ENCODE results near the gene DPH2.

Gene DPH2, protein sequence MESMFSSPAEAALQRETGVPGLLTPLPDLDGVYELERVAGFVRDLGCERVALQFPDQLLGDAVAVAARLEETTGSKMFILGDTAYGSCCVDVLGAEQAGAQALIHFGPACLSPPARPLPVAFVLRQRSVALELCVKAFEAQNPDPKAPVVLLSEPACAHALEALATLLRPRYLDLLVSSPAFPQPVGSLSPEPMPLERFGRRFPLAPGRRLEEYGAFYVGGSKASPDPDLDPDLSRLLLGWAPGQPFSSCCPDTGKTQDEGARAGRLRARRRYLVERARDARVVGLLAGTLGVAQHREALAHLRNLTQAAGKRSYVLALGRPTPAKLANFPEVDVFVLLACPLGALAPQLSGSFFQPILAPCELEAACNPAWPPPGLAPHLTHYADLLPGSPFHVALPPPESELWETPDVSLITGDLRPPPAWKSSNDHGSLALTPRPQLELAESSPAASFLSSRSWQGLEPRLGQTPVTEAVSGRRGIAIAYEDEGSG

DNA sequence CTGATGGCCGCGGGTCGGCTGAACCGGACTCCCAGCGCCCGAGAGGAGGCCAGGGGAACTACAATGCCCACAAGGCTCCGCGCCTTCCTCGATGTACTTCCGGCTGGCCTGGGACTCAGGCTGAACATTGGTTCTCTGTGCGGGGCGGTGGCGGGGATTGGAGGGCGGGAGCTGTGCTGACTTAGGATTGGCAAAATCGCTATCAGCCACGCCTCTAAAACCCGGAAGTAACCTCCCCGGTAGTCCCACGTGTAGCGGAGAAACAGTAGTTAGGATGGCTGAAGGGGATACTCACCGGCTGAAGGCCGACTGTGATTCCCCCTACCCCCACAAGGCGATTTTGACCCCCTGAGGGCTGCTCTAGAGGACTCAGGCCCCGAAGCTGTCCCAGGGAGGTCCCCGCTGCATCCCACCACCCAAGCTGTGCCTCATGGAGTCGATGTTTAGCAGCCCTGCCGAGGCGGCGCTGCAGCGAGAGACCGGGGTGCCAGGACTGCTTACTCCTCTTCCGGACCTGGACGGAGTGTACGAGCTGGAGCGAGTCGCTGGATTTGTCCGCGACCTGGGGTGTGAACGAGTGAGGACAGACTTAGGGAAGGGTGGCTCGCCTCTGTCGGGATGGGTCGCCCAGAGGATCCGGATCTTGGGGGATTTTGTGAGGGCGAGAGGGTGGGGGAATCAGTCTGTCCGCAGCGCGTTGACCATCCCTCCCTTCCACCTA is at the start of gene DPH2:
DPH2 (plus strand) TSS at position 265 of the 721 bp plus-strand sequence; CDS start at position 431, 166 bp downstream.
- peak; percentile 90 for DNase-seq

DNA sequence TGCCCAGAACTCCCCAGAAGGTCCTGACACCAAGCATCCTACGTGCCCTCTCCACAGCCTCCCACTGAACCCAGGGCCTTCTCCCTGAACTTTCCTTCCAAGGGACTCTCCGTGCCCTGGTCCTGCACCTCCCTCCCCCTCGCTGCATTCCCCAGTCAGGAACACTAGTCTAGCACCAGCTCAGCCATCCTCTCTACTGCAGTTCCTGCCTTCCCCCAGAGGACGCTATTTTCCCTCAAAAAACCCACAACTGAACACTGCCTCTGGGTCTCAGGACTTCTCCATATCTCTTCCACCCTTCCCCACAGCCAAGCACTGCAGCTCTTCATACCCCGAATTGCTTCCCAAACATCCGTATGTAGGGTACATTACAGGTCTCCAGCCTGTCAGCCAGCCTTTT is 48.8 kb upstream of the DPH2 start:
- DNase-seq: no peak

DNA sequence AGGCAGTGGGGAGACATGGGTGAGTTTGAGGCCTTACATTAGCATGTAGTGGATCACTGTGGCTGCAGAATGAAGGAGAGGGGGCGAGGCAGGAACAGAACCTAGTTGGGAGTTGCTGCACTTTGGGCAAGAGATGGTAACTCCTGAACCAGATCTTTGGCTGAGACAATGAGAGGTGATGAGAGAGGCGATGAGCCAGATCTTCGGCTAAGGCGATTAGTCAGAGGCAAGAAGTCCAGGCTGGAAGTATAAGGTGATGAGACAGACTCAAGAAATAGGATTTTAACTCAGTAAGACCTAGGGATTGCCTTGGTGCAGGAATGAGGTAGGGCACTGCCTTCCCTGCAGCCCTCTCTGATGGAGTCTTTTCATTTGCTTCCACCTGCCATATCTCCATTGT is 45.3 kb upstream of the DPH2 start:
- no peak for DNase-seq

DNA sequence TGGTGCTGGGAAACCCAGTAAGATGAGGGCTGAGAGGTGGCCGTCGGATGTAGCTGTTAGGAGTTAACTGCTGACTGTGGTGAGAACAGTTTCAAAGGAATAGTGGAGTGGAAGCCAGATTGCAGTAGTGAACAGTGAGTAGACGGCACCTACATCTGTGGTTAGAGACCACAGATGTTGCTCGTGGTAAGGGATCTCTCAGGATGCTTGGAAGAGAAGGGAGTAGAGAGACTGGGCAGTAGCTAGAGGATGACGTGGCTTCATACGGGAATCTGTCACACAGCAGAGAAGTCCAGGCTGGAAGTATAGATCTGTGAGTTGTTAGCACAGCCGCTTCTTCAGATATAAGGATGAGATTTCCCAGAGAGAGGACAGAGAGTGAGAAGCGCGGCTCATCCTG is 44.0 kb upstream of the DPH2 start:
- DNase-seq: no peak

DNA sequence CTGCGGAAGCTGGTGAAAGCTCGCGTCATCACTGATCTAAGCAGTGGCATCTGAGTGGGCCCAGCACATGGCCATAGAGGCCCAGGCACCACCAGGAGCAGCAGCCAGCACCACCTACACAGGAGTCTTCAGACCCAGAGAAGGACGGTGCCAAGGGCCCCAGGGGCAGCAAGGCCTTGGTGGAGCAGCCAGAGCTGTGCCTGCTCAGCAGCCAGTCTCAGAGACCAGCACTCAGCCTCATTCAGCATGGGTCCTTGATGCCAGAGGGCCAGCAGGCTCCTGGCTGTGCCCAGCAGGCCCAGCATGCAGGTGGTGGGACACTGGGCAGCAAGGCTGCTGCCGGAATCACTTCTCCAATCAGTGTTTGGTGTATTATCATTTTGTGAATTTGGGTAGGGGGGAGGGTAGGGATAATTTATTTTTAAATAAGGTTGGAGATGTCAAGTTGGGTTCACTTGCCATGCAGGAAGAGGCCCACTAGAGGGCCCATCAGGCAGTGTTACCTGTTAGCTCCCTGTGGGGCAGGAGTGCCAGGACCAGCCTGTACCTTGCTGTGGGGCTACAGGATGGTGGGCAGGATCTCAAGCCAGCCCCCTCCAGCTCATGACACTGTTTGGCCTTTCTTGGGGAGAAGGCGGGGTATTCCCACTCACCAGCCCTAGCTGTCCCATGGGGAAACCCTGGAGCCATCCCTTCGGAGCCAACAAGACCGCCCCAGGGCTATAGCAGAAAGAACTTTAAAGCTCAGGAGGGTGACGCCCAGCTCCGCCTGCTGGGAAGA is 39.5 kb upstream of the DPH2 start:
- no peak for DNase-seq

DNA sequence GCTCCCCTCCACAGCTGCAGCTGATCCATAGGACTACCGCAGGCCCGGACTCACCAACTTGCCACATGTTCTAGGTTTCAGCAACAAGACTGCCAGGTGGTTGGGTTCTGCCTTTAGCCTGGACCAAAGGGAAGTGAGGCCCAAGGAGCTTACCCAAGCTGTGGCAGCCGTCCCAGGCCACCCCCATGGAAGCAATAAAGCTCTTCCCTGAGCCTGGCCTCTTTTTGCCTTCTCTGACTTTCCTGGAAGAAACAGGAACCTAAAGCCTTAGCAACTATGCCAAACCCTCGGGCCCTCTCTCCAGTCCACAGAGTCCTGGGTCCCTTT is 38.9 kb upstream of the DPH2 start:
- DNase-seq: no peak

DNA sequence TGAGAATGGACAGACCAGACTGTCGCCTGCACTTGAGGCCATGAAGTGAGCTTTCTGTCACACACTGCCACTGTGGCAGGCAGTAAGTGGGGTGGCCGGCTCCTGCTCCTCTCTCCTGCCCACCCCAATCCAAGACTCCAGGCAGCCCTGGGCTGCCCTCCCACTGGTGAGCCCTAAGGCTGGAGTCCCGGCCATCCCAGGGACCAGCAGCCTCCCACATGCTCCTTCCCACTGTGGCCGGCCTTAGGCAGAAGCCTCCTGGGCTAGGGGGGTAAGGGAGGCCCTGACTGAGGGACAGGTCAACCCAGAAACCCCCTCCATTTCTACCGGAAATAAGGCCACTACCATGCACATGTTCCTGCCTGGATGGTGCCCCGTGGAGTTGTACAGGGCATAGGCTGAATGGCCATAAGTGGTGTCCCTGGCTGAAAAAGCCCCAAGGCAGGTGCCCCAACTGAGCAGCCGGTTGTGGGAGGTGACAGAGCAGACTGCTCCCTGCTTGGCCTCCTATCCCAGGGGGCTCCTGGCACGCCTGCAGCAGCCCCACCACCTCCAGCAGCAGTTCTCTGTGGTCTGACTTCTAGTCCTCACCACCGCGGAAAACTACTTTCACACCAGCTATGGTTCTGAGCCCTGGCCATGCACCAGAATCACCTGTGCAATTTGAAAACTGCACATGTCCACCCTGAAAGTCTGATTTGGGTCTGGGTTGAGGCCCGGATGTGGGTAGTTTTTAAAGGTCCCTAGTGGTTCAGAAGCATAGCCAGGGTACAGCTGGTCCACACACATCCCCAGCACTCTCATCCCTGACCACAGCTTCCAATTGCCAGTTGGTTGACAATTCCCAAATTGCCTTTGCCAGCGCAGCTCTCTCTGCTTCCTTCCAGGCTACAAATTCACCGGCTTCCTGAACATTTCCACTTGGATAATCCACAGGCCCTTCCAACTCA is 37.8 kb upstream of the DPH2 start:
- no peak for DNase-seq

DNA sequence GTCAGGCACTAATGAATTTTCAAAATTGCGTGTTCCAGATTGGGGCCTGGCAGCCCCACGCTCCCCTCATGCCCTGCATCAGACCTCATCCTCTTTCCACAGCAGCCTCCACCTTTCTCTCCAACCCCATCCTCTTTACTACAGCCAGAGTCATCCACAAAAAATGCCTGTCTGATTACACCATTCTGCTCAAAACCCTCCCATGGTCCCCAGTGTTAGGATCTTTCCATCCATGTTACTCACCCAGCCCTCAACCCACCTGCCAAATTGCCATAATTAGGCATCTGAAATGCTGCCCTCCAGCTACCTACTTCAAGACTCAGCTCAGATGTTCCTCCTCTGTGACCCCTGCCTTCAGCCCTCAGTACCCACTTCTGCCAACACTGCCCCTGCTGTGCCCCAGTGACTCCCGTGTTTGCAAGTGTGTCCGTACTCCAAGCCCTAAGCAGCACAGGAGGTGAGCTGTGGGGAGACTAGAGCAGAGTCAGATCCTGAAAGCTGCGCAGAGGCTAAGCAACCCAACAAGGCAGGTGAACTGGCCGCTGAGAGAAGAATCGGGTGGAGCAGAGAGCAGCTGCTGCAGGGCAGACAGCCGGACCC is 36.9 kb upstream of the DPH2 start:
- no peak for DNase-seq

DNA sequence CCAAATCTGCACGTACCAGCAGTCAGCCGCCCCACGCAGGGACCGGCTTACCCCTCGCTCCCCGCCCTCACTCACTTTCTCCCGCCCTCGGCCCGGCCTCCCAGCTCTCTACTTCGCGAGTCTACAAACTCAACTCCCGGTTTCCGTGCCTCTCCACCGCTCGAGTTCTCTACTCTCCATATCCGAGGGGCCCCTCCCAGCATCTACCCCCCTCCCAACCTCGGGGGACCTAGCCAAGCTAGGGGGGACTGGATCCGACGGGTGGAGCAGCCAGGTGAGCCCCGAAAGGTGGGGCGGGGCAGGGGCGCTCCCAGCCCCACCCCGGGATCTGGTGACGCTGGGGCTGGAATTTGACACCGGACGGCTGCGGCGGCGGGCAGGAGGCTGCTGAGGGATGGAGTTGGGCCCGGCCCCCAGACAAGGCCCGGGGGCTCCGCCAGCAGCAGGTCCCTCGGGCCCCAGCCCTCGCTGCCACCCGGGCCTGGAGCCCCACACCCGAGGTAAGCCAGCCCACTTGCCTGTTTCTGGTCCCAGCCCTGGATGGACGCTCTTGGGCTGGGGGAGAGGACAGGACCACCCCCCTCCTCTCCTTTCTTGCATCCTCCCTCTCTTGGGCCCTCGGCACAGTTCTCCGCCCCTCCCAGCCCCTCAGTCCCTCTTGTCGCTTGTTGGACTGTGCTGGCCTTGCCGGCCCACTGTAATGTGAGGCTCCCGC is 36.3 kb upstream of the DPH2 start, which contains the start of gene ARTN:
ARTN (plus strand) TSS at position 416 of the 715 bp plus-strand sequence. CDS start 1,856 bp downstream, outside the sequence.
- no peak for DNase-seq

DNA sequence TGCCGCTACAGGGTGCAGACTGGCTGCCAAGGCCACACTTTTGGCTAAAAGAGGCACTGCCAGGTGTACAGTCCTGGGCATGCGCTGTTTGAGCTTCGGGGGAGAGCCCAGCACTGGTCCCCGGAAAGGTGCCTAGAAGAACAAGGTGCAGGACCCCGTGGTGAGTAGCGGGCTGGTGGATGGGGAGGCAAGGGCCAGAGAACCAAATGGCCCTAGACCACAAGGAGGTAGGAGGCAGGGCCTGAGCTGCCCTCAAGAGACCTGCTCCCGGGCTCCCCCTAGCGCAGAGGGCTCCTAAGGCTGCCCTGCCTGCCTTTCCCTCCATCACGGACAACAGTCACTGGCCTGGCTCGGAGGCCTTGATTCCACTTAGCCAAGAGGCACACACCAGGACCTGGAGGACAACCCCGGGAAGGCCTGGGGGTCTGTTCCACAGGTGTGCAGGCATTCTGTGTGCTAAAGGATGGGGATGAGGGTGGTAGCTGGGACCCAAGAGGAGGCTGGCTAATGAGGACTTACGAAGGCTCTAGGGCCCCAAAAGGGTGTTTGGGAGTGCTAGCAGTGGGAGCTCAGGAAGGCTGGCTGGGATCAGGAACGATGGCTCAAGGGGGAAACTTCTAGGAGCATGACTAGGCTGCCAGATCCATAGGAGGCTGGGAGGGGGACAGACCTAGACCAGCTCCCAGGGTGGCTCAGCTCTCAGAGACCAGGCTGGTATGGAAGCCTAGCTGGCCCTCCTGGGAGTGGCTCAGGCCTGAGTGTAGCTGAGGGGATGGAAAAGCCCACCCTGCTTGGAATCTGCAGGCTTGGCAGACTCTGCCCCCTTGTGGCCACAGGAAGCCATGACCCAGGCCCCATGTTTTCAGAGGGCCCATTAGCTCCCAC is 35.5 kb upstream of the DPH2 start:
- peak; percentile 53 for DNase-seq

DNA sequence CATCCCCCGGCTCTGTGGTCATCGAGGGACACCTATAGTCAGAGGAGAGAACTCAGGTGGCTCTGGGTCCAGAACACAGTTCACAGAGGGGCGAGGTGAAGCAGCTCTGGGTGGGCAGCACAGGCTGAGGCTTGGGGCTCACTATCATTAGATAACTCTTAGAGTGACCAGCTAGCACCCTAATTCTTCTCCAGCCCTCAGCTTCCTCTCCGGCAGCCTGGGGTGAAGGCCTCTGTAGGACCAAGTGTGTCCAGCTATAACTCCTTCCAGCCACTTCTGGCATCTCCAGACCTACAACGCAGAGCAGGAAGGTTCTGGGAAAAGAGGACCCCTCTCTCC is 34.9 kb upstream of the DPH2 start:
- no peak for DNase-seq

DNA sequence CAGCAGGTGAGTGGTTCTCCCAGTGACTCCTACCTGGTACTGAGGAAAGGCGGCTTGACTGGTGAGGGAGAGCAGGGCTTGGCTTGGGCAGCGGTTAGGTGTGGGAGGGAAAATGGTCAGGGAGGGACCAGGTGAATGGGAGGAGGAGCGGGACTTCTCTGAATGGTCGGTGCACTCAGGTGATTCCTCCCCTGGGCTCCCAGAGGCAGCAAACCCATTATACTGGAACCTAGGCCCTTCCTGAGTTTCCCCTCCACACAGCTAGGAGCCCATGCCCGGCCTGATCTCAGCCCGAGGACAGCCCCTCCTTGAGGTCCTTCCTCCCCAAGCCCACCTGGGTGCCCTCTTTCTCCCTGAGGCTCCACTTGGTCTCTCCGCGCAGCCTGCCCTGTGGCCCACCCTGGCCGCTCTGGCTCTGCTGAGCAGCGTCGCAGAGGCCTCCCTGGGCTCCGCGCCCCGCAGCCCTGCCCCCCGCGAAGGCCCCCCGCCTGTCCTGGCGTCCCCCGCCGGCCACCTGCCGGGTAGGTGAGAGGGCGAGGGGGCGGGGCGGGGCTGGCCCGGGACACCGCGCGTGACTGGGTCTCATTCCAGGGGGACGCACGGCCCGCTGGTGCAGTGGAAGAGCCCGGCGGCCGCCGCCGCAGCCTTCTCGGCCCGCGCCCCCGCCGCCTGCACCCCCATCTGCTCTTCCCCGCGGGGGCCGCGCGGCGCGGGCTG is 33.9 kb upstream of the DPH2 start:
- no peak for DNase-seq

DNA sequence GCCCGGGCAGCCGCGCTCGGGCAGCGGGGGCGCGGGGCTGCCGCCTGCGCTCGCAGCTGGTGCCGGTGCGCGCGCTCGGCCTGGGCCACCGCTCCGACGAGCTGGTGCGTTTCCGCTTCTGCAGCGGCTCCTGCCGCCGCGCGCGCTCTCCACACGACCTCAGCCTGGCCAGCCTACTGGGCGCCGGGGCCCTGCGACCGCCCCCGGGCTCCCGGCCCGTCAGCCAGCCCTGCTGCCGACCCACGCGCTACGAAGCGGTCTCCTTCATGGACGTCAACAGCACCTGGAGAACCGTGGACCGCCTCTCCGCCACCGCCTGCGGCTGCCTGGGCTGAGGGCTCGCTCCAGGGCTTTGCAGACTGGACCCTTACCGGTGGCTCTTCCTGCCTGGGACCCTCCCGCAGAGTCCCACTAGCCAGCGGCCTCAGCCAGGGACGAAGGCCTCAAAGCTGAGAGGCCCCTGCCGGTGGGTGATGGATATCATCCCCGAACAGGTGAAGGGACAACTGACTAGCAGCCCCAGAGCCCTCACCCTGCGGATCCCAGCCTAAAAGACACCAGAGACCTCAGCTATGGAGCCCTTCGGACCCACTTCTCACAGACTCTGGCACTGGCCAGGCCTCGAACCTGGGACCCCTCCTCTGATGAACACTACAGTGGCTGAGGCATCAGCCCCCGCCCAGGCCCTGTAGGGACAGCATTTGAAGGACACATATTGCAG is 33.2 kb upstream of the DPH2 start:
- no peak for DNase-seq

DNA sequence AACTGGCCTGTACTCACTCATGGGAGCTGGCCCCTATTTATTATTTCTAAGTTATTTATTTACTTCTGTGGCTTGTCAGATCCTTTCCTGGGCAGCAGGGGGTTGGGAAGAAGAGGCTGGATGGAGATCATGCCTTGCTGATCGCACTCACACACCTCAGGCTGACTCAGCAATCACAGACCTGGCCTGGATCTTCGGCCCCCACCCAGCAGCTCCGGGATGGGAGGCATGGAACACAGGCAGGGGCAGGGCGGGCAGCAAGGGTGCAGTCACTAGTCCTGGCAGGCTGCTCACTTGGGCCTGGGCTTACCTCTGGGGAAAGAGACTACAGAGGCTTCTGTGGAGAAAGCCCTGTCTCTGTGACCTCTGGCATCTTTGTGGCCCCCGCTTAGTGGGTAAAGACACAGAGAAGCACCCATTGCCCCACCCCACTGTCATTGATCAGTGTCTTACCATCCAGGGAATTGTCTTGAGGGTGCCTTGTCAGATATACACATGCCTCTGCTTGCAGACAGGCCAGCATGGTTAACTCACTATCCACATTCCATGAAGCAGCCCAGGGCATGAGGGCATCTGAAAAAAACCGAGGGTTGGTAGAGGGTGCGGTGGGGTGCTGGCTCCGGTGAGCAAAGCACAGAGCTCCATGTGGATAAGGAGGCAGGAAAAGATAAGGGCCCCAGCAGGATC is 32.5 kb upstream of the DPH2 start:
- no peak for DNase-seq

DNA sequence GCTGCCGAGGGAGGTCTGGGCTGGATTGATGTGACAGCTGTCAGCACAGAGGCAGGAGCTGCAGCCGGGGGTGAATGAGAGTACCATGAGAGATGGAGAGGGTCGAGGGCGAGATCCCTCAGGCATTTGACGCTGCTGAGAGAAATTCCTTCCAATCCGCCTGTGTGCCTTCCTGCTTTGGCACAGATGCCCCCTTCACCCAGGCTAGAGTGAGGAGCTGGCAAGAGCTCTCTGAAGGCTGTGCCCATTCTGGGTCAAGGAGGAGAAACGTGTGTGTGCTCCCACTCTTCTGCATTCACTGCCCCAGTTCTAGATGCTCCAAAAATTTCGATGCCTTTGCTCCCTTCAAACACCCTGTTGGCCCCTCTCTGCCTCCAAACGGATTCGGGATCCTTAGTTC is 31.4 kb upstream of the DPH2 start:
- no peak for DNase-seq

DNA sequence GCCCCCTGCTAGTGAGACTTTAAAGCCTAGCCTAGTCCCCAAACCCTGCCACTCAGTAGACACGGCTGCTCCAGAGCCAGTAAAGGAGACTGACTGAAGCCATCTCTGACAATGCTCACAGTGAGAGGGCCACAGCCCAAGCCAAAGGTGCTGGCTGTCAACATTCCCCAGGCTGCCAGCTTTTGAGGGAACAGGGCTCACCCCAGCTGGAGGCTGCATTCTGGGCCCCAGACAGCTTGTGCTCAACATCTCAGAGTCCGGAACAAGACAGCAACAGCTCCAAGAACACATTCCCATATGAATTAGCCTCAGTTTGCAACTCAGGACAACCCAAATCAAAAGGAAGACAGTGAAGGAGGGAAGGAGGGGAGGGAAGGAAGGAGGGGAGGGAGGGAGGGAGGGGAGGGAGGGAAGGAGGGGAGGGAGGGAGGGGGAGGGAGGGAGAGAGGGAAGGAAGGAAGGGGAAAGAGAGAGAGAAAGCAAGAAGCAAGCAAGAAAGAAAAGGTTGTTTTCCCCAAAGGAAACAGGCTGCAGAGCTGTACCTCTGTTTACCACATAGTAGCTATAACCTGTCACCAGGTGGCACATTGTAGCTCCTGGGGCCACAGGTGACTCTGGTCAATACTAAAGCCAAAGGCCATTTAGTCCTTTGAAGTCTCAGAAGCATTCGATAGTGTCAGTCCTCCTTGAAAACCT is 30.8 kb upstream of the DPH2 start:
- DNase-seq: no peak

DNA sequence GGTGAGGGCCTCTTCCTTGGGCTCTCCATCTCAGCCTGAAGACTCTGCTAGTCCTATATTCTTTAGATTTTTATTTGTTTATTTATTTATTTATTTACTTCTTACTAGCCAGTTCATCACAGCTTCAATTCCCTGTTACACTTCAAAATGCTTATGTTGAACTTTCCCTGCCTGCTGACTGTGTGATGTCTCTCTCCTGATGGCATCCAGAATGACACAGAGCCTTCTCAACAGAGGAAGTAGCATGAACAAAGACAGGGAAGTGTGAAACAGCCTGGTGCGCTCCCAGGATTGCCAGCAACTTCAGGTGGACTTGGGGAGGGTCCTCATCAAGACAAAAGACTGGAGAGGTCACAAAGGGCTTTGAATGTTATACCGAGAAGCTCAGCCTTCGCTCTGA is 27.4 kb upstream of the DPH2 start:
- DNase-seq: no peak

DNA sequence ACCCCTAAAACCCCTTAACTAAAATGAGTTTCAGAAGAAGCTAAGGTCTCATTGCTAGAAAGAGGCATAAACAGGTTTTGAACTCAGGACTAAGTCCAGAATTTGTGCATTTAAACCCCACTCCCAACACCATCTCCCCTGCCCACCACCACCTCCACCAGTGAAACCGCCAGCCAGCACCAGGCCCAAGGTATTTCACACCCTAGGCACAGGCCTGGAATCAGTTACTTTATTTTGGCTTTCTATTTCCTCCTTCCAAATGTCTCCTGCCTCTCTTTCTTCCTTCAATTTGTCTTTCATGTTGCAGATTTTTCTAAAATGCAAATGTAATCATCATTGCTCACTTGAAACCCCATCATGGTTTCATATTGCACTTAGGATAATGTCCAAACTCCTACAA is 24.9 kb upstream of the DPH2 start:
- no peak for DNase-seq

All from activated CD4-positive, CD25-positive, alpha-beta regulatory T cell treated with anti-CD3 and anti-CD28 coated beads, Interleukin-2, amount 50 U/mL, for 72 hours (primary cell).